Measurements from ENCODE around the gene NMNAT2.

- no peak for TF ChIP-seq POLR2AphosphoS5 (IDR thresholded peaks at IDR 0.05)
- TF ChIP-seq EP300 (IDR thresholded peaks at IDR 0.05), result no peak
Measured at GRCh38 chr1:183346276-183346732, 71.9 kb downstream of the NMNAT2 start.

All from upper lobe of left lung (tissue), 4 donors.